Measurements from ENCODE around the gene TM2D1. TPM values are rescaled to one million over a fixed set of nuclear protein-coding genes. Genes with fewer than 3 reads are reported as not detected.

The TM2D1 gene
- total and polyA plus RNA-seq, 4 donors: 13.7 to 33.4 (median 25.7) TPM

DNA sequence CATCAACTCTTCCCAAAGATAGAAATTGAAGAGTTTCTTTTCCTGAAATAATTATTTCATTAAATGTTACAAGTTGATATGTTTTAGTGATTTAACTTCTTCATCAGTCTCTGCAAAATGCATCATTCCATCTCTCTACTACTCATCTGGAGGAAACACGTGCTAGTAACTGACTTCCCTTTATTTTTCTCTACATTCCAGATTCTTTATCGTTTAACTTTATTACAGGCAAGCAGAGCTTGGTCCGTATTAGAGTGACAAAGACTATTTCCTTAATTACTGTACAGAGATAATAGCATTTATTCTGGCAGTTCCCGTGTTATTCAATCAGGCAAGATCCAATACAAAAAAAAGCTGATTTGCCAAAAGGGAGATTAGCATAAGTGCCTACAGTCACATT is 88.6 kb downstream of the TM2D1 start:
- Histone ChIP-seq H3K4me1 (ENCODE audit: control insufficient read depth in 4 of 4, insufficient read depth in 4 of 4, low read length in 3 of 4) (no peaks in the 10 kb centered on the region), H3K4me3 (ENCODE audit: low read depth in 1 of 3, low read length in 3 of 3) (no peak overlapping the region), H3K9me3 (ENCODE audit: control insufficient read depth in 4 of 4, low read length in 3 of 4) (no peaks in the 10 kb centered on the region), H3K27me3 (ENCODE audit: control insufficient read depth in 4 of 4, insufficient read depth in 4 of 4, low read length in 3 of 4) (no peaks in the 10 kb centered on the region), H3K9ac (ENCODE audit: low read depth in 1 of 2, low read length in 2 of 2) (no peak overlapping the region), H3K36me3 (ENCODE audit: control insufficient read depth in 4 of 4, insufficient read depth in 3 of 4, low read depth in 1 of 4, low read length in 3 of 4) (no peaks in the 10 kb centered on the region), H3K27ac (ENCODE audit: low read depth in 1 of 2, low read length in 2 of 2) (no peak overlapping the region)
- WGBS: 63% methylated on average over 4 of the region's 4 CpGs
- DNase-seq (ENCODE audit: low spot score): no peak
- TF ChIP-seq, protein P1, sequence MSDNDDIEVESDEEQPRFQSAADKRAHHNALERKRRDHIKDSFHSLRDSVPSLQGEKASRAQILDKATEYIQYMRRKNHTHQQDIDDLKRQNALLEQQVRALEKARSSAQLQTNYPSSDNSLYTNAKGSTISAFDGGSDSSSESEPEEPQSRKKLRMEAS (IDR thresholded peaks at IDR 0.05): no peak
- no peak for TF ChIP-seq HNF4A (conservative IDR thresholded peaks at IDR 0.05)
- TF ChIP-seq TAF1 (conservative IDR thresholded peaks at IDR 0.05): no peak
- TF ChIP-seq, protein P2, sequence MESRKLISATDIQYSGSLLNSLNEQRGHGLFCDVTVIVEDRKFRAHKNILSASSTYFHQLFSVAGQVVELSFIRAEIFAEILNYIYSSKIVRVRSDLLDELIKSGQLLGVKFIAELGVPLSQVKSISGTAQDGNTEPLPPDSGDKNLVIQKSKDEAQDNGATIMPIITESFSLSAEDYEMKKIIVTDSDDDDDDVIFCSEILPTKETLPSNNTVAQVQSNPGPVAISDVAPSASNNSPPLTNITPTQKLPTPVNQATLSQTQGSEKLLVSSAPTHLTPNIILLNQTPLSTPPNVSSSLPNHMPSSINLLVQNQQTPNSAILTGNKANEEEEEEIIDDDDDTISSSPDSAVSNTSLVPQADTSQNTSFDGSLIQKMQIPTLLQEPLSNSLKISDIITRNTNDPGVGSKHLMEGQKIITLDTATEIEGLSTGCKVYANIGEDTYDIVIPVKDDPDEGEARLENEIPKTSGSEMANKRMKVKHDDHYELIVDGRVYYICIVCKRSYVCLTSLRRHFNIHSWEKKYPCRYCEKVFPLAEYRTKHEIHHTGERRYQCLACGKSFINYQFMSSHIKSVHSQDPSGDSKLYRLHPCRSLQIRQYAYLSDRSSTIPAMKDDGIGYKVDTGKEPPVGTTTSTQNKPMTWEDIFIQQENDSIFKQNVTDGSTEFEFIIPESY (IDR thresholded peaks at IDR 0.05): no peak
- TF ChIP-seq HNF4G (IDR thresholded peaks at IDR 0.05): no peak
- TF ChIP-seq GABPA (IDR thresholded peaks at IDR 0.05 in 1 of 2, conservative IDR thresholded peaks at IDR 0.05 in 1 of 2): no peak
- TF ChIP-seq RXRA (IDR thresholded peaks at IDR 0.05): no peak
- TF ChIP-seq, protein P3, sequence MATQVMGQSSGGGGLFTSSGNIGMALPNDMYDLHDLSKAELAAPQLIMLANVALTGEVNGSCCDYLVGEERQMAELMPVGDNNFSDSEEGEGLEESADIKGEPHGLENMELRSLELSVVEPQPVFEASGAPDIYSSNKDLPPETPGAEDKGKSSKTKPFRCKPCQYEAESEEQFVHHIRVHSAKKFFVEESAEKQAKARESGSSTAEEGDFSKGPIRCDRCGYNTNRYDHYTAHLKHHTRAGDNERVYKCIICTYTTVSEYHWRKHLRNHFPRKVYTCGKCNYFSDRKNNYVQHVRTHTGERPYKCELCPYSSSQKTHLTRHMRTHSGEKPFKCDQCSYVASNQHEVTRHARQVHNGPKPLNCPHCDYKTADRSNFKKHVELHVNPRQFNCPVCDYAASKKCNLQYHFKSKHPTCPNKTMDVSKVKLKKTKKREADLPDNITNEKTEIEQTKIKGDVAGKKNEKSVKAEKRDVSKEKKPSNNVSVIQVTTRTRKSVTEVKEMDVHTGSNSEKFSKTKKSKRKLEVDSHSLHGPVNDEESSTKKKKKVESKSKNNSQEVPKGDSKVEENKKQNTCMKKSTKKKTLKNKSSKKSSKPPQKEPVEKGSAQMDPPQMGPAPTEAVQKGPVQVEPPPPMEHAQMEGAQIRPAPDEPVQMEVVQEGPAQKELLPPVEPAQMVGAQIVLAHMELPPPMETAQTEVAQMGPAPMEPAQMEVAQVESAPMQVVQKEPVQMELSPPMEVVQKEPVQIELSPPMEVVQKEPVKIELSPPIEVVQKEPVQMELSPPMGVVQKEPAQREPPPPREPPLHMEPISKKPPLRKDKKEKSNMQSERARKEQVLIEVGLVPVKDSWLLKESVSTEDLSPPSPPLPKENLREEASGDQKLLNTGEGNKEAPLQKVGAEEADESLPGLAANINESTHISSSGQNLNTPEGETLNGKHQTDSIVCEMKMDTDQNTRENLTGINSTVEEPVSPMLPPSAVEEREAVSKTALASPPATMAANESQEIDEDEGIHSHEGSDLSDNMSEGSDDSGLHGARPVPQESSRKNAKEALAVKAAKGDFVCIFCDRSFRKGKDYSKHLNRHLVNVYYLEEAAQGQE (IDR thresholded peaks at IDR 0.05): no peak
- no peak for TF ChIP-seq EGR1 (IDR thresholded peaks at IDR 0.05; ENCODE audit: low read depth in 2 of 2)
- TF ChIP-seq NR2F2 (IDR thresholded peaks at IDR 0.05): no peak
- TF ChIP-seq, protein P4, sequence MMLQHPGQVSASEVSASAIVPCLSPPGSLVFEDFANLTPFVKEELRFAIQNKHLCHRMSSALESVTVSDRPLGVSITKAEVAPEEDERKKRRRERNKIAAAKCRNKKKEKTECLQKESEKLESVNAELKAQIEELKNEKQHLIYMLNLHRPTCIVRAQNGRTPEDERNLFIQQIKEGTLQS (IDR thresholded peaks at IDR 0.05): no peak
- no peak for TF ChIP-seq FOXA1 (IDR thresholded peaks at IDR 0.05)
- TF ChIP-seq, protein P5, sequence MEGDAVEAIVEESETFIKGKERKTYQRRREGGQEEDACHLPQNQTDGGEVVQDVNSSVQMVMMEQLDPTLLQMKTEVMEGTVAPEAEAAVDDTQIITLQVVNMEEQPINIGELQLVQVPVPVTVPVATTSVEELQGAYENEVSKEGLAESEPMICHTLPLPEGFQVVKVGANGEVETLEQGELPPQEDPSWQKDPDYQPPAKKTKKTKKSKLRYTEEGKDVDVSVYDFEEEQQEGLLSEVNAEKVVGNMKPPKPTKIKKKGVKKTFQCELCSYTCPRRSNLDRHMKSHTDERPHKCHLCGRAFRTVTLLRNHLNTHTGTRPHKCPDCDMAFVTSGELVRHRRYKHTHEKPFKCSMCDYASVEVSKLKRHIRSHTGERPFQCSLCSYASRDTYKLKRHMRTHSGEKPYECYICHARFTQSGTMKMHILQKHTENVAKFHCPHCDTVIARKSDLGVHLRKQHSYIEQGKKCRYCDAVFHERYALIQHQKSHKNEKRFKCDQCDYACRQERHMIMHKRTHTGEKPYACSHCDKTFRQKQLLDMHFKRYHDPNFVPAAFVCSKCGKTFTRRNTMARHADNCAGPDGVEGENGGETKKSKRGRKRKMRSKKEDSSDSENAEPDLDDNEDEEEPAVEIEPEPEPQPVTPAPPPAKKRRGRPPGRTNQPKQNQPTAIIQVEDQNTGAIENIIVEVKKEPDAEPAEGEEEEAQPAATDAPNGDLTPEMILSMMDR (IDR thresholded peaks at IDR 0.05; ENCODE audit: low read depth, low read length, missing input control): no peak
- TF ChIP-seq SP1 (IDR thresholded peaks at IDR 0.05): no peak

DNA sequence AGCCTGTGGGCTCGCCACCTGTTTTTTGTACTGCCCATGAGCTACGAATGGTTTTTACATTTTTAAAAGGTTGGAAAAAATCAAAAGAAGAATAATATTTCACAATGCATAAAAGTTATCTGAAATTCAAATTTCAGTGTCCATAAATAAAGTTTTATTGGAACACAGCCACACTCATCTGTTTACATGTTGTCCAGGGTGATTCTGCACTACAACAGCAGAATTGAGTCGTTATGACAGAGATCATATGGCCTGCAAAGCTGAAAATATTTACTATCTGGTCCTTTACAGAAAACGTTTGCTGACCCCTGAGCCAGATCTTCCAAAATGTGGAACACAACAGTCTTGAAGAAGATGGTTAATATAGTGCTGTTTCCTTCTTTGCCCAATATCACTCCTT is 89.4 kb downstream of the TM2D1 start:
- no peak overlapping the region for H3K9ac ChIP-seq (ENCODE audit: low read depth in 1 of 2, low read length in 2 of 2)
- no peaks in the 10 kb centered on the region for H3K36me3 ChIP-seq (ENCODE audit: control insufficient read depth in 4 of 4, insufficient read depth in 3 of 4, low read depth in 1 of 4, low read length in 3 of 4)
- H3K4me1 ChIP-seq (ENCODE audit: control insufficient read depth in 4 of 4, insufficient read depth in 4 of 4, low read length in 3 of 4): no peaks in the 10 kb centered on the region
- DNase-seq (ENCODE audit: low spot score): no peak
- no peak overlapping the region for H3K4me3 ChIP-seq (ENCODE audit: low read depth in 1 of 3, low read length in 3 of 3)
- no peak overlapping the region for H3K27ac ChIP-seq (ENCODE audit: low read depth in 1 of 2, low read length in 2 of 2)
- no peaks in the 10 kb centered on the region for H3K27me3 ChIP-seq (ENCODE audit: control insufficient read depth in 4 of 4, insufficient read depth in 4 of 4, low read length in 3 of 4)
- WGBS: 76% methylated on average over 4 of the region's 4 CpGs
- H3K9me3 ChIP-seq (ENCODE audit: control insufficient read depth in 4 of 4, low read length in 3 of 4): no peaks in the 10 kb centered on the region
- no peak for TF ChIP-seq NR2F2 (IDR thresholded peaks at IDR 0.05)
- TF ChIP-seq, protein P3 (IDR thresholded peaks at IDR 0.05): no peak
- TF ChIP-seq RAD21 (IDR thresholded peaks at IDR 0.05): no peak
- TF ChIP-seq RXRA (IDR thresholded peaks at IDR 0.05): no peak
- no peak for TF ChIP-seq YY1 (IDR thresholded peaks at IDR 0.05)
- TF ChIP-seq TAF1 (conservative IDR thresholded peaks at IDR 0.05): no peak
- TF ChIP-seq FOXA1 (IDR thresholded peaks at IDR 0.05): no peak
- TF ChIP-seq GABPA (IDR thresholded peaks at IDR 0.05 in 1 of 2, conservative IDR thresholded peaks at IDR 0.05 in 1 of 2): no peak
- no peak for TF ChIP-seq HNF4A (conservative IDR thresholded peaks at IDR 0.05)
- TF ChIP-seq, protein P4 (IDR thresholded peaks at IDR 0.05): no peak
- TF ChIP-seq, protein P2 (IDR thresholded peaks at IDR 0.05): no peak
- TF ChIP-seq SP1 (IDR thresholded peaks at IDR 0.05): no peak

Data from liver (tissue), 9 donors.